ENCODE results near the gene NFATC3.

NFATC3 gene

DNA sequence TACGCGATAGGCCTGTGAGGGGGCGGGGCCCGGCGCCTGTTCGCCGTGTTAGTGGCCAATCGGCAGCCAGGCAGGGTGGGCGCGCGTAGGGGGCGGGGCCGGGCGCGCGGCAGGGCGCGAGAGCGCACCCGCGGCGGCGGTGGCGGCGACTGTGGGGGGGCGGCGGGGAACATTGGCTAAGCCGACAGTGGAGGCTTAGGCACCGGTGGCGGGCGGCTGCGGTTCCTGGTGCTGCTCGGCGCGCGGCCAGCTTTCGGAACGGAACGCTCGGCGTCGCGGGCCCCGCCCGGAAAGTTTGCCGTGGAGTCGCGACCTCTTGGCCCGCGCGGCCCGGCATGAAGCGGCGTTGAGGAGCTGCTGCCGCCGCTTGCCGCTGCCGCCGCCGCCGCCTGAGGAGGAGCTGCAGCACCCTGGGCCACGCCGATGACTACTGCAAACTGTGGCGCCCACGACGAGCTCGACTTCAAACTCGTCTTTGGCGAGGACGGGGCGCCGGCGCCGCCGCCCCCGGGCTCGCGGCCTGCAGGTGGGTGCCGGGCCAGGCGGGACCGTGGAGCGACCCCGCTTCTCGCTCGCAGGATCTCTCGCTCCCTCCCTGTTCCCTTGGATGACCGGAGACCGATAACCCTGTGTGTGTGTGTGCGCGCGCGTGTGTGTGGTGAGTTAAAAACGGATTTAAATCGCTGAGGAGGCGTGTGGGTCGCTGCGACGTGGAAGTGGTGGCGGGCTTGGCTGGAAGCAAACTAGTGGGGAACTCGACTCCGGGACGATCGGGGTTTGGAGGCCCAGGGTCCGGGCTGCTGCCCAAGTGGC lies at the start of gene NFATC3:
Gene NFATC3, plus strand, starts transcription at position 112 of the 813 bp plus-strand sequence. Its CDS starts 312 bp downstream, at position 424.
- DNase-seq, result no peak

DNA sequence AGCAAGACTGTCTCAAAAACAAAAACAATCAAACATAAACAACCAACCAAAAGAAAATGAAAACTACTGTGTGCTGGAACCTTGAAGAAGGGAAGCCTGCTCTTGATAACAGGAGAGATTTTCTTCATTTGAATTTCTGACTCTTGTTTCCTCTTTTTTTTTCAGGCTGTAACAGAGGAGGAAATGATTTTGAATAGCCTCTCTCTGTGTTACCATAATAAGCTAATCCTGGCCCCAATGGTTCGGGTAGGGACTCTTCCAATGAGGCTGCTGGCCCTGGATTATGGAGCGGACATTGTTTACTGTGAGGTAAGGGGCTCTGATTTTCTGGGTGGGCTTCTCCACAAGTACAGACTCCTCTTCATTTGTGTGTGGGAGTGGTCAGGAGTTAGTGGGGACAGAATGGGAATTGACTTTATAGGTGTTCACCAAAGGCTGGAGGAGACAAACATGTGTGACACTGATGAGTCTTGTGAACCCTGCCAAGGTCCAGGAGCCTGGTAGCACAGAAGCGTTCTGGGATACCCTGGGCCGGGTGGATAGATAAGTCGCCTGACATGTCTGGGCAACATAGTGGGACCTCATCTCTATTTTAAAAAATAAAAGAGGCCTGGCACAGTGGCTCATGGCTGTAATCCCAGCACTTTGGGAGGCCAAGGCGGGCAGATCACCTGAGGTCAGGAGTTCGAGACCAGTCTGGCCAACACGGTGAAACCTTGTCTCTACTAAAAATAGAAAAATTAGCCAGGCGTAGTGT lies 47.2 kb upstream of the NFATC3 start:
- no peak for DNase-seq

GRCh38 chr16:68040506-68041288 lies 44.5 kb upstream of the NFATC3 start:
- peak; percentile 35 for DNase-seq

- DNase-seq, result no peak
Measured at GRCh38 chr16:68041783-68042182, 43.4 kb upstream of the NFATC3 start.

DNA sequence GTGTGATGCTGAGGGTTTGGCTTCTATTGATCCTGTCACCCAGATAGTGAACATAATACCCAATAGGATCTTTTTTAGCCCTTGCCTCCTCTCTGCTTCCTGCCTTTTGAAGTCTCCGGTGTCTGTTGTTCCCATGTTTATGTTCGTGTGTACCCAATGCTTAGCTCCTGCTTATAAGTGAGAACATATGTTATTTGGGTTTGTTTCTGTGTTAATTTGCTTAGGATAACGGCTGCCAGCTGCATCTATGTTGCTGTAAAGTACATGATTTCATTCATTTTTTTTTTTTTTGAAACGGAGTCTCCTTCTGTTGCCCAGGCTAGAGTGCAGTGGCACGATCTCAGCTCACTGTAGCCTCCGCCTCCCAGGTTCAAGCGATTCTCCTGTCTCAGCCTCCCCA lies 39.1 kb upstream of the NFATC3 start:
- no peak for DNase-seq

DNA sequence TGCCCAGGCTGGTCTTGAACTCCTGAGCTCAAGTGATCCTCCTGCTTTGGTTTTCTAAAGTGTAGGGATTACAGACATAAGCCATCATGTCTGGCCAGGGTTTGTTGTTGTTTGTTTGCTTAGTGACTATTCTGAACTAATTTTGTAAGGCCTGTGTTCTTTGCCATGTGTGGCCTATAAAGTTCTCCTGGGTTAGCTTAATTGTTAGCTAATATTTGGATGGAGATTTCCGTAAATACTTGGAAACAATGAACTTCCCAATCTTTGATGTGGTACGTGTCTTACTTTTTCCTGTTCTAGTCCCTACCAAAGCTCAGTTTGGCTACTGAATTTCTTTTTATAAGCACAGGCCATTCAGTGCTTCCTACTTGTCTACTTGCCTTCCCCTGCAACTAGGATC lies 37.2 kb upstream of the NFATC3 start:
- no peak for DNase-seq

DNA sequence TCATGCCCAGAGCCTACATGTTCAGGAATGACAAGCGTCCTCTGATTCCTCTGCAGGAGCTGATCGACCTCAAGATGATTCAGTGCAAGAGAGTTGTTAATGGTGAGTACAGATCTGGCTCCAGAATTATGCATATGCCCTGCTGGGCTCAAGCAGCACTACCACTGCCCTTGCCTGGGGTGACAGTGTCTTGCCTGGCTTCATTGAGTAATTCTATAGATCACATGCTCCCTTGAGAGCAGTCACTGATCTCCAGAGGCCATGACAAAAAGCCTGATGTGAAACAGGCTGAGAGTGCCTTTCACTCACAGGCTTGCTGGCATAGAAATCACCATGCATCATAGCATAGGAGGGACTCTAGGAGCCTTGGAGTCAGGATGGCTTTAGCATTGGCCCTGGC lies 35.7 kb upstream of the NFATC3 start:
- no peak for DNase-seq

DNA sequence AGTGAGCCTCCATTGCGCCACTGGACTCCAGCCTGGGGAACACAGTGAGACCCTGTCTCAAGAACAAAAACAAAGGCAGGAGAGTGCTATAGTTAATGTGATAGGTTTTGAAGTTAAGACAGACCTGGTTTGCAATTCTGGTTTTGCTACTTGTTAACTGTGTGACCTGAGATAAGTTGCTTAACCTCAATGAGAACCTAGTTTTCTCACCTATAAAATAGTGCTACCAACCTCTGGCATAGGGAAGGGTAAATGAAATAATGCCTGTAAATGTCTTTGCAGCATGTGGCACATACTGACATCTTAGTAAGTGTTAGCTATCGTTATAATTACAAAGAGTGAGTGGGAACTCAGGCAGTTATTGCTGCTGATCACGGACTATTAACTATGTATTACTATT lies 29.8 kb upstream of the NFATC3 start:
- no peak for DNase-seq

GRCh38 chr16:68059804-68060203 lies 25.4 kb upstream of the NFATC3 start:
- no peak for DNase-seq

- DNase-seq, result no peak
Measured at GRCh38 chr16:68061396-68061795, 23.8 kb upstream of the NFATC3 start.

- DNase-seq, result no peak
Measured at GRCh38 chr16:68062910-68063393, 22.2 kb upstream of the NFATC3 start.

GRCh38 chr16:68064791-68065365 lies 20.3 kb upstream of the NFATC3 start:
- no peak for DNase-seq

DNA sequence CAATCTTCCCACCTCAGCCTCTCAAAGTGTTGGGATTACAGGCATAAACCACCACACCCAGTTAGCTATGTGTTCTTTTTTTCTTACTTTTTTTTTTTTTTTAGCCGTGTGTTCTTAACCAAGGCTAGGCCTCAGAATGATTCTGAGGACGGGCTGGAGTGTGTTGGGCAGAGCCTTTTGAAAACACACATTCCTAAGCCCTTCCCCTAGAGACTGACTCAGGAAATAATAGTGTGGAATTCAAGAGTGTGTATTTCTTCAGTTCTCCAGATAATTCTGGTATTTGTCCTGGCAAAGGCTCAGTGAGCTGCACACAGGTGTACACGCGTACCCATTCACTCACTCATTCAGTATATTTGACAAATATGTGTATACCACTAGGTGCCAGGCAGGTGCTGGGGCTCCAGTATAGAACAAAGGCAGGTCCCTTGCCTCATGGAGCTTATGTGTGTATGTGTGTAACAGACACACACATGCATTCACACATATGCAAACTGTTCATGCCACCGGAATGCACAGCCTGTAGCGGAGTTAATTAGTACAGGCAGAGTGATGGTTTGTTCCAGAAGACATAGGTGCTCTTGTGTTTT lies 19.4 kb upstream of the NFATC3 start:
- DNase-seq, result no peak

GRCh38 chr16:68066763-68067162 lies 18.4 kb upstream of the NFATC3 start:
- DNase-seq, result no peak

DNA sequence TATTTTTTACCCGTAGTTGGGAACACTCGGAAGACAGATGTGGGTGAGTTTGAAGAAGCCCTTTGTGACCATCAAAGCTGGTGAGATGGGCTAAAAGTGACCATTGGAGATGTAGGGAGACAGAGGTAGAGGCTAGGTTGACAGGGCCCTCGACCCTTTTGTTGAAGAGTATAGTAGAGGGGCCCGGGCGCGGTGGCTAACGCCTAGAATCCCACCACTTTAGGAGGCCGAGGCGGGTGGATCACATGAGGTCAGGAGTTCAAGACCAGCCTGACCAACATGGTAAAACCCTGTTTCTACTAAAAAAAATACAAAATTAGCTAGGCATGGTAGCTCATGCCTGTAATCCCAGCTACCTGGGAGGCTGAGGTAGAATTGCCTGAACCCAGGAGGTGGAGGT lies 16.2 kb upstream of the NFATC3 start:
- no peak for DNase-seq

DNA sequence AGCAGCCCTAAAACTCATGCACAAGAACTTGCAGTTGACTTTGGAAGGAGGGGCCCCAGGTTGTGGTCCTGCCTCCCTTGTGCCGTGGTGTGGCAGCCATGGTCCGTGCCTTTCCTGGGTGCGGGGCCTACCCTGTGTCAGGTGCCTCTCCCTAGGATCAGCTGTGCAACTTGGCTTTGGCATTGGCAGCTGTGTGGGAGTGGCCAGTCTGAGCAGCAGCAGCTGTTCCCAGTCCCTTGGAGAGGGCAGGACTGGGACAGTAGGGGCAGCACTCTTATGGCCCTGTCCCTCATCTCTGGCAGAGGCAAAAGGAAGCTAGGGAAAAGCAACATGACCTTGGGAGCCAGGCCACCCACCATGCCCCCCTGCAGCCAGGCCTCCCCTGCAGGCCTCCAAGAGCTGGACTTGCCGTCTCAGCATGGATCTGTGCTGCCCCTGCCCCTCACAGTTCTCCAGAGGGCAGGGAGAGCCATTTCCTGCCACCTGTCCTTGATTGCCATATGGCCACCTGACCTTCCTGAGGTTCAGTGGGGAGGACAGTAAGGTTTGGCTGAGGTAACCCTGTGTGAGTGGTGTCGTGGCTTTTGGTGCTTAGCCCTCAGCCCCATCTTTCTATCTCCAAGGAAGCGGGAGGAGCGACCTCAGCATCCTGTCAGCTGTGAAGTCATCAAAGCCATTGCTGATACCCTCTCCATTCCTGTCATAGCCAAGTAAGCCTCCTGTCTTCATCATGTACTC lies 15.5 kb upstream of the NFATC3 start:
- DNase-seq, result peak; percentile 64

- no peak for DNase-seq
Measured at GRCh38 chr16:68070249-68070730, 14.9 kb upstream of the NFATC3 start.

- DNase-seq, result no peak
Measured at GRCh38 chr16:68070806-68071517, 14.2 kb upstream of the NFATC3 start.

GRCh38 chr16:68071518-68071901 lies 13.7 kb upstream of the NFATC3 start:
- no peak for DNase-seq

DNA sequence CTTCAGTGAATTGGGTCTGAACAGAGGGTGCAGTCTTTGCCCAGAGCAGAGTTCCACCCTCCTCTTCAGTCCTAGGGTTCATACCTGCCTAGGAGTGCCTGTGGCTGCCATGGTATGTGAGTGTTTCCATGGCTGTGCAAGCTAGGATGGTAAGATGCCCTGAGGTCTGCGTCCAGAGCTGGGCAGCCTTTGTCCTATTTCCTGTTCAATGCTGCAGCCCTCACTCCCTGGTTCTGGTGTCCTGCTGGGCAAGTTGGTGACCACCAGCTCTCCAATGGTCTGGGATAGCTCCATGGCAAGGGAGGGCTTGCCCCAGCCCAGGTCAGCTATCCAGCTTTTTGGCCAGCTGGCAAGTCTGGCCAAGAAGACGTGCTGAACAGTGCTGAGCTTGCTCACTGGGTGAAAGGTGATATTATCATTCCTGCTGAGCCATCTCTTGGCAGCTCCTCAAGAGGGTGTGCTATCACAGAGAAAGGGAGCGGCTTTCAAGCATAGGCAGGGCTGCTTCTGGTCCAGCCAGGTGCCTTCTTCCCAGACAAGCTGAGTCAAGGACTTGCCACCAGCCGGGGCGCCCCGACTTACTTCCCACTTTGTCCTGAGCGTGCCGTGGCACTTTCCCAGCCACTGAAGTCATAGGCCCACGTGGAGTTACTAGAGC lies 13.0 kb upstream of the NFATC3 start:
- no peak for DNase-seq

All from NCI-H524 treated with DMSO at 0.1 percent for 48 hours (cell line).